ENCODE measurements around the gene TSNAX. TPM values are rescaled to one million over a fixed set of nuclear protein-coding genes. Genes with fewer than 3 reads are reported as not detected.

The TSNAX gene
- total and polyA plus RNA-seq, 2 of the 8 experiments (the other 6 are each of a cell fraction or from before 2014, with no cell fraction given) = 7.7 to 34.0 TPM

DNA sequence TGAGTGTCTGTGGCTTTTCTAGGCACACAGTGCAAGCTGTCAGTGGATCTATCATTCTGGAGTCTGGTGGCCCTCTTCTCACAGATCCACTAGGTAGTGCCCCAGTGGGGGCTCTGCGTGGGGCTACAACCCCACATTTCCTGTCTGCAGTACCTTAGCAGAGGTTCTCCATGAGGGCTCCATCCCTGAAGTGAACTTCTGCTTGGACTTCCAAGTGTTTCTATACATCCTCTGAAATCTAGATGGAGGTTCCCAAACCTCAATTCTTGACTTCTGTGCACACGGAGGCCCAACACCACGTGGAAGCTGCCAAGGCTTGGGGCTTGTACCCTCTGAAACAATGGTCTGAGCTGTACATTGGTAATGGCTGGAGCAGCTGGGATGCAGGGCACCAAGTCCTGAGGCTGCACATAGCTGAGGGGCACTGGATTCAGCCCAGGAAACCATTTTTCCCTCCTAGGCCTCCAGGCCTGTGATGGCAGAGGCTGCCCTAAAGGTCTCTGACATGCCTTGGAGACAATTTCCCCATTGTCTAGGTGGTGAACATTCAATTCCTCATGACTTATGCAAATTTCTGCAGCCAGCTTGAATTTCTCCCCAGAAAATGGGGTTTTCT is 29.2 kb upstream of the TSNAX start:
- no peak overlapping the region for H2AK5ac ChIP-seq (ENCODE audit: low read depth, low read length)
- H4K8ac ChIP-seq (ENCODE audit: extremely low read depth, insufficient read depth, low read length) = no peak overlapping the region
- no peaks in the 10 kb centered on the region for H3K79me1 ChIP-seq (ENCODE audit: low read depth, low read length)
- POLR2A ChIA-PET (ENCODE audit: partially characterized antibody) = no interaction called here
- FAIRE-seq (no peak), DNase-seq (ENCODE audit: low read depth in 1 of 2, low spot score in 2 of 2) (no peak)
- H3K36me3 ChIP-seq (ENCODE audit: control insufficient read depth in 2 of 4, insufficient read depth in 4 of 4, low read length in 3 of 4) = no peaks in the 10 kb centered on the region; a peak in 1 of 8 replicates
- H2BK5ac ChIP-seq (ENCODE audit: low read depth, low read length) = no peak overlapping the region
- H3K4me1 ChIP-seq (replicated peaks in 1 of 4; ENCODE audit: control insufficient read depth in 3 of 4, insufficient read depth in 4 of 4, low read length in 3 of 4) = no peaks in the 10 kb centered on the region
- no peaks in the 10 kb centered on the region for H3K79me2 ChIP-seq (ENCODE audit: control insufficient read depth in 1 of 2, insufficient read depth in 2 of 2, low read length in 2 of 2)
- H4K91ac ChIP-seq (replicated peaks; ENCODE audit: insufficient read length, low read length) = no peak overlapping the region
- 80% methylated on average over 3 of the region's 3 CpGs; no CpG with 5 or more reads in 1 of the 2 experiments for WGBS, 2 experiments (ENCODE audit: extremely low coverage in 1 of 2, insufficient coverage in 1 of 2, insufficient read length in 1 of 2, insufficient replicate concordance in 2 of 2, low coverage in 1 of 2, low lambda C conversion rate in 2 of 2, missing lambda C conversion rate in 1 of 2)
- no peak overlapping the region for H4K5ac ChIP-seq (ENCODE audit: insufficient read length, low read depth, low read length)
- H3K23ac ChIP-seq (ENCODE audit: insufficient read length) = no peak overlapping the region
- no peak overlapping the region for H2AFZ ChIP-seq (ENCODE audit: low read length)
- no peaks in the 10 kb centered on the region for H4K20me1 ChIP-seq (replicated peaks in 1 of 2; ENCODE audit: control insufficient read depth in 1 of 2, insufficient read depth in 2 of 2, low read length in 2 of 2)
- no peak overlapping the region for H3K18ac ChIP-seq (ENCODE audit: extremely low read depth, low read length)
- H3K4me2 ChIP-seq (ENCODE audit: insufficient read depth in 1 of 2, low read depth in 2 of 2, low read length in 2 of 2) = no peak overlapping the region
- no peak overlapping the region for H2BK20ac ChIP-seq (ENCODE audit: low read length)
- CTCF ChIA-PET (ENCODE audit: partially characterized antibody) = interaction anchor here (0.6 kb wide), 1 partner anchor 37 kb away, joined by 4 read pairs; no protein-coding TSS in a partner anchor
- H3K4me3 ChIP-seq (ENCODE audit: extremely low read depth in 1 of 4, insufficient read depth in 2 of 4, low read depth in 3 of 4, low read length in 4 of 4) = no peak overlapping the region
- H3K27me3 ChIP-seq (replicated peaks in 1 of 4; ENCODE audit: control insufficient read depth in 3 of 4, extremely low read depth in 1 of 4, insufficient read depth in 3 of 4, low read length in 3 of 4) = no peaks in the 10 kb centered on the region
- H3K4ac ChIP-seq (replicated peaks; ENCODE audit: insufficient read length, low read depth, low read length) = no peak overlapping the region
- H3K27ac ChIP-seq (ENCODE audit: low read depth, low read length) = no peak overlapping the region
- H2BK15ac ChIP-seq (ENCODE audit: low read length) = no peak overlapping the region
- no peaks in the 10 kb centered on the region for H3K23me2 ChIP-seq (ENCODE audit: low read depth, low read length)
- peaks cover 18 to 20% of the 10 kb centered on the region in 2 experiments for H3K9me3 ChIP-seq (ENCODE audit: insufficient read depth in 2 of 2, low read depth in 1 of 2, low read length in 1 of 2)
- H2BK12ac ChIP-seq (ENCODE audit: low read depth, low read length) = no peak overlapping the region
- no peak overlapping the region for H3K9ac ChIP-seq (replicated peaks in 1 of 4; ENCODE audit: extremely low read depth in 1 of 4, low read depth in 3 of 4, low read length in 3 of 4)
- no peak overlapping the region for H2BK120ac ChIP-seq (replicated peaks; ENCODE audit: low read depth, low read length)
- H3K56ac ChIP-seq (replicated peaks; ENCODE audit: insufficient read length, low read depth, low read length) = no peak overlapping the region
- no peak overlapping the region for H3K14ac ChIP-seq (ENCODE audit: insufficient read length)
- TF ChIP-seq BRCA1 (IDR thresholded peaks at IDR 0.05; ENCODE audit: low read depth, low read length) = no peak
- TF ChIP-seq SIX5 (IDR thresholded peaks at IDR 0.05; ENCODE audit: low read depth, low read length) = no peak
- TF ChIP-seq, protein P1, sequence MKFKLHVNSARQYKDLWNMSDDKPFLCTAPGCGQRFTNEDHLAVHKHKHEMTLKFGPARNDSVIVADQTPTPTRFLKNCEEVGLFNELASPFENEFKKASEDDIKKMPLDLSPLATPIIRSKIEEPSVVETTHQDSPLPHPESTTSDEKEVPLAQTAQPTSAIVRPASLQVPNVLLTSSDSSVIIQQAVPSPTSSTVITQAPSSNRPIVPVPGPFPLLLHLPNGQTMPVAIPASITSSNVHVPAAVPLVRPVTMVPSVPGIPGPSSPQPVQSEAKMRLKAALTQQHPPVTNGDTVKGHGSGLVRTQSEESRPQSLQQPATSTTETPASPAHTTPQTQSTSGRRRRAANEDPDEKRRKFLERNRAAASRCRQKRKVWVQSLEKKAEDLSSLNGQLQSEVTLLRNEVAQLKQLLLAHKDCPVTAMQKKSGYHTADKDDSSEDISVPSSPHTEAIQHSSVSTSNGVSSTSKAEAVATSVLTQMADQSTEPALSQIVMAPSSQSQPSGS (IDR thresholded peaks at IDR 0.05; ENCODE audit: low read length) = no peak
- TF ChIP-seq RAD21 (IDR thresholded peaks at IDR 0.05 in 1 of 2, conservative IDR thresholded peaks at IDR 0.05 in 1 of 2; ENCODE audit: low read depth in 2 of 2, low read length in 2 of 2) = no peak
- TF ChIP-seq HDAC6 (IDR thresholded peaks at IDR 0.05; ENCODE audit: low read depth, low read length) = no peak
- TF ChIP-seq YY1 (IDR thresholded peaks at IDR 0.05; ENCODE audit: low read depth, low read length) = no peak
- TF ChIP-seq KDM5A (IDR thresholded peaks at IDR 0.05; ENCODE audit: low read length) = no peak
- TF ChIP-seq, protein P2, sequence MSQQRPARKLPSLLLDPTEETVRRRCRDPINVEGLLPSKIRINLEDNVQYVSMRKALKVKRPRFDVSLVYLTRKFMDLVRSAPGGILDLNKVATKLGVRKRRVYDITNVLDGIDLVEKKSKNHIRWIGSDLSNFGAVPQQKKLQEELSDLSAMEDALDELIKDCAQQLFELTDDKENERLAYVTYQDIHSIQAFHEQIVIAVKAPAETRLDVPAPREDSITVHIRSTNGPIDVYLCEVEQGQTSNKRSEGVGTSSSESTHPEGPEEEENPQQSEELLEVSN (IDR thresholded peaks at IDR 0.05) = no peak
- no peak for TF ChIP-seq PHF8 (conservative IDR thresholded peaks at IDR 0.05; ENCODE audit: low read depth, low read length)
- TF ChIP-seq ZNF274 (IDR thresholded peaks at IDR 0.05; ENCODE audit: borderline replicate concordance, extremely low read depth, low read length) = no peak
- TF ChIP-seq FOSL1 (IDR thresholded peaks at IDR 0.05; ENCODE audit: insufficient read depth, low read depth, low read length) = no peak
